Prostate gland (tissue), 2 donors: Measurements from ENCODE around the gene NPR3.
A peak's percentile ranks its signal among the peaks of the same experiment; 100 is the strongest.

Experiments
- CTCF ChIP-seq, 4 experiments: fragments of 200-600 bp in 2 of 4; fragments of 450-650 bp in 2 of 4; sonication (generic) in 2 of 4; IDR thresholded peaks; 1 replicate in 3 of 4; 2 replicates in 1 of 4; pipeline ENCODE4 v1.5.1; 2016 to 2019; ENCODE audit warnings: antibody characterized with exemption in 4 of 4, mild to moderate bottlenecking in 2 of 4, moderate library complexity in 2 of 4
- POLR2AphosphoS5 ChIP-seq: sonication (generic); formaldehyde crosslinking; IDR thresholded peaks from one replicate; pipeline ENCODE4 v1.6.1; 2017; ENCODE audit warnings: antibody characterized with exemption

- peak in 1 of 4 experiments; percentile 3 for TF ChIP-seq CTCF (IDR thresholded peaks at IDR 0.05)
- no peak for TF ChIP-seq POLR2AphosphoS5
These were observed 1.6 kb downstream of the NPR3 start for GRCh38 chr5:32712481-32713360.
